ENCODE data around the gene RAB7B.

GRCh38 chr1:205935869-205936268, 67.3 kb downstream of the RAB7B start:
- TF ChIP-seq CTCF (IDR thresholded peaks at IDR 0.05) (no peak), POLR2A (IDR thresholded peaks at IDR 0.05) (no peak)
